CD4-positive, alpha-beta T cell treated with Interleukin-10 for 1 hour (primary cell): ENCODE results near the gene HSPA1A.
"Not testable (repeated sequence)": the region's sequence is repeated elsewhere in the genome, so short reads cannot be mapped to it uniquely, and the experiment has no call there.

Experiments used
- DNase-seq: peaks from one replicate; pipeline ENCODE4 v3.0.0-alpha.2; 2020

HSPA1A gene

DNA sequence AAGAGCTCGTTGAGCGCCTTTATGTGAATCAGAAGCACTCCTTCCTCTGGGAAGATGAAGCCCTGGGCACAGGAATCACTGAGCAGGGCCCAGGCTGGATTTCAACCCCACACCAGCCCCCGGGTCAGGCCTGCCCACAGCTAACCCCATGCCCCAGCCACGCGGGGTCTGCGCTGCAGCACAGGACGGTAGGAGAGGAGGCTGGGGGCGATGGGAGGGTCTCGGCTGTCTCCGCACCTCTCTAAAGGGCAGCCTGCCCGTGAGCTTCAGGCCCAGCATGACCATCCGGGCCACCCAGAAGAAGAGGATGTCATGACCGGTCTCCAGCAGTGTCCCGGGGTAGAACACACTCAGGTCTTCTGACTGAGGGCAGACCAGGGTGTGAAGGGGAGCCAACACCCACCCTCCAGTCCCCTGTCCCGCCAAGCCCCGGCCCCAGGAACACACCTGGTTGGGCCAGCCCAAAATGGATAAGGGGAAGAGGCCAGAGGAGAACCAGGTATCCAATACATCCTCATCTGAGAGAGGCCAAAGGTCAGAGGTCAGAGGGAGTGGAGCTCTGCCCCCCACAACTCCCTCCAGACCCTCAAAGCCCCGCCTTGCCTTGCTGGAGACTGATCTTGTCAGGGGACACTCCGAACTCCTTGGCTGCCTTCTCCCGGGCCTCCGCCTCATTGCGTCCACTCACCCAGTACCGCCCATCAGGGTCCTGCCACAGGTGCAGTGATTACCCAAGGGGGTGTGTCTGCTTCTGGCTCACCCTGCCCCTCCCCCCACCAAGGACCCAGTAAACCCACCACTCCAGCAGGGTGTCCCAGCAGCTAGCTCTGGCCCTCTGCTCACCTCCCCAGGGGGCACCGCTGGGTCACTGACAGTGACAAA, 33.9 kb upstream of the HSPA1A start:
- no peak for DNase-seq

DNA sequence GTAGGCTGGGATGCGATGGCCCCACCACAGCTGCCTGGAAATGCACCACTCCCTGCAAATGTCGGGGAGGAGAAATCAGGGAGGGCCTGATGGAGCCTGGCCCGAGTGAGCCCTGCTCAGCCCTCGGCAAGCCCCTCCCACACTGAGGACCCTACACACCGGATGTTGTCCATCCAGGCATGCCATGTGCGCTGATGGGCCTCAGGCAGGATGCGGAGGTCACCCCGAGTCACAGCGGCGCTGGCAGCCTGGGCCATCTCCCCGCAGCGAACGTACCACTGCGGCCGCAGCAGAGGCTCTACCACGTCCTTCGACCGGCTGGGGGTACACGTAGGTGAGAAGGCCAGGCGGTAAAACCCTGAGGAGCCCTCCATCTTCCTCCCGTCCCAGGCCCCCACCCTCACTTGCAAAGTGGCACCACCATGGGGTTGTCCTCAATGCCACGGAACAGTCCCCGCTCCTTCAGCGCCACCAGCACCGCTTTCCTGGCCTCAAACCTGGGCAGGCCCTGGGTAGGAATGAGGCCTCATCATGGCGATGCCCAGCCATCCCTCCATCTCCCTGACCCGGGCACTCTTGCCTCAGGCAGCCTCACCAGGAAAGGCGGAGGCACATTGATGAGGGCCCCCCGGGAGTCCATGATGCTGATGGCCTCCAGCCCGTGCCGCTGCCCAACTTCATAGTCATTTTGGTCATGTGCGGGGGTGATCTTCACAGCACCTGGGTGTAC, 33.1 kb upstream of the HSPA1A start:
- no peak for DNase-seq

DNA sequence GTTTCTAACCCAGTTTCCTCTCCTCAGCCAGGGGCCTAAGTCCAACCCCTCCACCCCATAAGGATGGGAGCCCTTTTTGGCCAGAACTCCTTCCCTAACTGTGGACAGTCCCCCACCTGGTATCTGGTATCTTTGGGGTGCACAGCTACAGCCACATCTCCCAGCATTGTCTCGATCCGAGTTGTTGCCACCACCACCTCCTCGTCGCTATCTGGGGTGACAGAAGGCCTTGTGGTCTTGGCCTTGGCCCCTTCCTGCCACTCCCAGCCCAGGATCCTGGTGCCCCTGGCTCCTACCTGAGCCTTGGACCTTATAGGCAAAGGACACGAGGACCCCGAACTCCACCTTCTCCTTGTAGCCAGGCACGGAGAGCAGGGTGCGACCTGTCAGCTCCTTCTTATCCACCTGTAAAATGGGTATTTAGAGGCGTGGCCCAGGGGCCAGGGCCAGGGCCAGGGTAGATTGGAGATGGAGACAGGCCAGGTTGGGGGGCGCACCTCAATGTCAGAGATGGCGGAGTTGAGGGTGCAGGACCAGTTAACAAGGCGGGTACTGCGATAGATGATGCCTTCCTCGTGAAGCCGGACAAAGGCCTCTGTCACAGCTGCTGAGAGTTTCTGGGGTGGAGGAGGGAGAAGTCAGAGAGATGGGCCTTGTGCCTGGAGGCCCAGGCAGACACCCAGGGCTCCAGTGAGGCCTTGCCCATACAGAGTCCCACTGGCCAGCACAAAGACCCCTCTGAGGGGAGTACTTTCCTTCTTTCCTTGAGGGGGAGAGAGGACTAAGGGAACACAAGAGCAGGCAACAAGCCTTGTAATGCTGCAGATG, 31.0 kb upstream of the HSPA1A start:
- no peak for DNase-seq

DNA sequence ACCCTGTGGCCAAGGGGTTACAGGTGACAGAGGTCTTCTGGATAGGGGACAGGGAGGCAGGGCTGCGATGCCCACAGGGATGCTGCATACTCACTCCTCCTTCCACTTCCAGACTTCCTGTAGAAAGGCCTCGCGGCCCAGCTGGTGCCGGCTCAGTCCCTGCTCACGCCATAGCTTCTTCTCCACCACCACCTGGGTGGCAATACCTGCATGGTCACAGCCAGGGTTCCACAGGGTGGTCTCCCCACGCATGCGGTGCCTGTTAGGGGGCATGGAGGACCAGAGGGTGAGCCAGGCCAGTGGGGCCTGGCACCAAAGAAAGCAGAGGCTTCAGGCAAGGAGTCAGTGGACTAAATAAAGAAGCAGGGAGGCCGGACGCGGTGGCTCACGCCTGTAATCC, 29.9 kb upstream of the HSPA1A start:
- DNase-seq = no peak

DNA sequence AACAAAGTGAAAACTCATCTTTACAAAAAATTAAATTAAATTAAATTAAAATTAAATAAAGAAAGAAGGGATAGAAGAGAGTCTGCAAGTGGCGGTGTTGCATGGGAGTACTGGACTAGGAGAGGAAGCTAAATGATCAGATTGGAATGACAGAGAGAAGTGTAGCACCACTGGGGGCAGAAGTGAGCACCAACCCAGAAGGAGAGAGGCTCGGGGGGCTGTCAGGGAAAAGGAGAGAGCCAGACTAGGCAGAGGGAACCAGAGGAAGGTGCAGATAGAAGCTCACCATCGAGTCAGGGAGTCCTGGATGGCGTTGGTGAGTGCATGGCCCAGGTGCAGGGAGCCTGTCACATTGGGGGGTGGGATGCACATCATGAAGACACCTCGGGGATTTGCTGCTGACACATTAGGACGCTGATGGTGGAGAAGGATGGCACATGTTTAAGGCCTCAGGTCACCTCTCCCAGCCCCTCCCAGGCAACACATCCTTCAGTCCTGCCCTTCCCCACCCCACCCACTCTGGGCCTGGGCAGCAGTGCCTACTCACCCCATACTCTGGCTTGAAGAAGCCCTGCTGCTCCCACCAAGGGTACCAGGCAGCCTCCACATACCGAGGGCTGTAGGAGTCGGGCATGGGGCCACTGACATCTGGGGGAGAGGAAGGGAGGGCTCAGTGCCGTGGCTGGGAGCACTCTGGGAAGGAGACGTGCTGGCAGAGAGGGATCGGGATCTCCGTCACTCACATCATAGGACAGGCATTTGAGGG, 23.8 kb upstream of the HSPA1A start:
- DNase-seq = peak; percentile 50

DNA sequence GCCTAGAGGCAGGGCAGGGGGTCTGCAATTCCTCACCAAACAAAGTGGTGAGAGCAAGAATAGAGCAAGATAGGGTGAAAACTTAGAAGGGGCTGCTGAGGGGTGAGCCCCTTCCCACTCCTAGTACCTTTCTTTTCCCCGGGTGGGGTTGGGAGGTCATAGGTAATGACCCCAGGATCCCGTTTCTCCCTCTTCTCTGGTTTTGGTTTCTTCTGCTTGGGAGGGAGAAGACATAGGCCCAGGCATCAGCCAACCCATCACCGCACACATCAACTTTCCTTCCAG, 23.3 kb upstream of the HSPA1A start:
- no peak for DNase-seq

DNA sequence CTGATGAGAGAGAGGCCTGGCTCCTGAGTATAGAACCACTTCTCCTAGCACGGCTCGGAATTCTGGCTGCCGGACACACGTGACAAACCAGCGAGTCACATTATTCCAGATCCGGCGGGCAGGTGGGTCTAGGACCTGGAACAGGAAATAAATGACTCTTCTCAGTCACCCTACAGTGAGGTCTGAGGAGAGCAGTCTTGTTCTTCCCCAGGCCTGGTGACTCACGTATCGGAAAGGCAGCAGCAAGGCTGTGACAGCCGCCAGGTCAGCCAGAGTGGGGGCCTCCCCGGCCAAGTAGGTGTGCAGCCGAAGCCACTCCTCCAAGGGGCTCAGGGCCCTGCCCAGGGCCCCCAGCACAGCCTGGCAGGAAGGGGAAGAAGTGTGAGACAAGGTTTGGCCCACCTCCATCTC, 22.6 kb upstream of the HSPA1A start:
- no peak for DNase-seq

DNA sequence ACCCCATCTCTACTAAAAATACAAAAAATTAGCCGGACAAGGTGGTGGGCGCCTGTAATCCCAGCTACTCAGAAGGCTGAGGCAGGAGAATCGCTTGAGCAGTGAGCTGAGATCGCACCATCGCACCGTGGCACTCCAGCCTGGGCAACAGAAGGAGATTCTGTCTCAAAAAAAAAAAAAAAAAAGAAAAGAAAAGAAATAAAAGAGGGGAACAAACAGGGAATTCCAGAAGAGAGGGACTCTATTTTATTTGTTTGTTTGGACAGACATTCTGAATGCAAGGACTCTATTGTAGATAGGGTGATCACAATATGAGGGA, 21.5 kb upstream of the HSPA1A start:
- DNase-seq = not testable (repeated sequence)

DNA sequence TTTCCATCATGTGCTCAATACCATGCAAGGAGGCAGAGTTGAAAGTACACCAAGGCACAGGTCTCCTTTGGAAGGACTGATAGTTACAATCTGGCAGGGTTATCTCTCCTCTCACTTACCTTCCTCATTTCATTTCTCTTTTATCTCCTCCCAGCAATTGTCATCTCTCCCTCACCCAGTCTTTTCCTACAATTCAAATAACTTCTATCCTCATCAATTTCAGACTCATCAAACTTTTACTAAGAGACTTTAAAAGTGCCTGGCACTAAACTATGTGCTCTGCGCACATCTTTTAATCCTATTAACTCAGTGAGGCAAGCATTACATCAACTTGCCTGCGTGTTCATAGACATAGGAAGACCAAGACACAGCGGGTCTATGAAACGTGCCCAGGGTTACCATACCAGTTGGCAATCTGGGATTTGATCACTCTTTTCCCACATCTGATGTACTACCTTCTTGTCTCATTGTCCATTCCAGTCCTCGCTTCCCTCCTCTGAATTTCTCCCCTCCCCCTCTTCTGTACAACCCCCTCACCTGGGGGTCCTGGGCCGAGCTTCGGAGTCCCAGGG, 21.0 kb upstream of the HSPA1A start:
- no peak for DNase-seq

DNA sequence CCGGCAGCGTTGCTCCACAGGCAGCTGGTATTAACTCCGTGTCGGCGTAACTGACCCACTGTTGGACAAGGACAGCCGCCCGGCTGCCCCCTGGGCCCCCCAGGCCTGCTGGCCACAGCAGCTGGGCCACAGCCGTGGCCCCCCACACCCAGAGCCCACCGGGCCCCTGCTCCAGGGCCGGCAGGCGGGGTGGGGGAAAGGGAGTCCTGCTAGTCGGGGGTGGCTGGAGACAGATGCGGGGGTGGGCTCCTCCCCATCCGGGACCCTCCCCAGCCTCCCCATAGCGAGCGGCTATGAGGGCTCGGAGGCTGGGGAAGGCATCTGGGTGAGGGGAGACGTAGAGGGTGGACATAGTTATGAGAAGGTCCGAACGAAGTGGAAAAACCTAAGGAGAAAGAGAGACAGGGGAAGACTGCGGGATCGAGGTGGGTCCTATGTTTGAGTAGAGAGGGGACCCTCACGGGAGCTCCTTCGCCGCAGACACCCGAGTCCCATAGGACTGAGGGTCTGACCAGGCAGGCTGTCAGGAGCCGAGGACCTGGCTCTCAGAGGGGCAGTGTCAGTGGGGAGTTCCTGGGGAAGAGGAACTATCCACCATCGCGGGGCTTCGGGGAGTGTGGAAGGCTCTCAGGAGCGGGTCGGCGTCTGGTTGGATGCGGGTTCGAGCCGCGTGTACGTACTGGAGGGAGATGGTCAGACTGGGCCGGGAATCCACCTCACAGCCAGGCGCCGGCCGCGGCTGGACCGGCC, 20.3 kb upstream of the HSPA1A start:
- DNase-seq = no peak

DNA sequence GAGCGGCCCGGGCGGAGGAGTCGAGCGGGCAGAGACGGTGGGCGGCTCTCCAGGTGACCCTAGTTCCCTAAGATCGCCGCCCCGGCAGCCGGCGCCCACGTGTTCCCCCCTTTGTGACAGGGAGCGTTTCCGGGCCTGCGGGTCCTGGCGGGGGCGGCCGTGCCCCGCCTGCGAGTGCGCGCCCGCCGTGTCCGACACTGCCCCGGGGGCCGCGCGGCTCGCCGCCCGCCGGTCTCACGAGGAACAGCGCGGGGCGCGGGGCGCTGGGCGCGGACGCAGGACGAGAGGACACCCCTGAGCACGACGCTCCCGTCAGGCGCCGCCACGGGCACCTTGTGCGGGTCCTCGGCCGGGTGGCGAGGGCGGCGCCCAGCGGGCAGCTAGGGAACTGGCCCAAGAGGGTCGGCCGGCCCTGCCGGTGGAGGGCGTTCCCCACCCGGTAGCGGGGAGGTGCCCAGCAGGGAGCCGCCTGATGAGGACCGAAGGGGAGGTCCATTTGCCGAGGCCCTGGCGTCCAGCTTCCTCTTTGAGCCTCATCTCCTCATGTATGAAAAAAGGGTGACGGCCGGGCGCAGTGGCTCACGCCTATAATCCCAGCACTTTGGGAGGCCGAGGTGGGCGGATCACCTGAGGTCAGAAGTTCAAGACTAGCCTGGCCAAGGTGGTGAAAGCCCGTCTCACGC, 19.6 kb upstream of the HSPA1A start, which contains the start of gene VARS1:
TSS of gene VARS1 (minus strand) at position 137 of the 683 bp plus-strand sequence. CDS start 535 bp downstream, outside the sequence.
- peak; percentile 89 for DNase-seq

DNA sequence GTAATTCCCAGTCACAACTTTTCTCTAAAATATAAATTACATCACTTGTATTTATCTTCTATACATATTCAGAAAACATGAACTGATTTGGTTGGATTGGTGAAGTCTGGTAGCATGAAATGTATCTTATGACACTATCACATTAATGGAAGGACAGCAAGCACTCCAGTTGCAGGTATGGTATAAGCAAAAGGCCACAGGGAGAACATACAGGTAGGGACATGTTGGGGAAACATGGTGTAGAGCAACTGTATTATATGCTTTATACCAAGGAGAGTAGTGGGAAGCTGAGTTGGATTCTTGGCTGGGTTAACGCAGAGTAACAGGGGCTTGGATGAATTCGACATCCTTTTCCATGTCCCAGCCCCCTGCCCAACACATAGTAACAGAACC, 18.4 kb upstream of the HSPA1A start:
- no peak for DNase-seq

DNA sequence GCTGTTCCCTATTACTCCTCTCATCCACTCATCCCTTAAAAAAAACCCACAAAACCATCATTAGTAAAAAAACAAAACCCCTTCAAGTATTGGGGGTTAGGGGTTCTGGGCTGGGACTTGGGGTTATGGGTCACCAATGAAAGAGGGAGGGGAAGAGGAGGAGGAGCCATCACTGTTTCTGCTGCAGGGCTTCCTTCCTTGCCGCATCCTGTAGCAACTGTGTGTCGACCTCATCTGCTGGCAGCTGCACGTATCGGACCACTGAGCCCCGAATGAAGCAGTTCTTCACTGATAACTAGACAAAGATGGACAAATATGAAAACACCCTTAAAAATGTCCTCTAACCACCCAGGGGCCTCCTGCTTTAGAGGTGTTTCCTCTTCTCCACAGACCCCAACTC, 17.8 kb upstream of the HSPA1A start:
- peak; percentile 63 for DNase-seq

DNA sequence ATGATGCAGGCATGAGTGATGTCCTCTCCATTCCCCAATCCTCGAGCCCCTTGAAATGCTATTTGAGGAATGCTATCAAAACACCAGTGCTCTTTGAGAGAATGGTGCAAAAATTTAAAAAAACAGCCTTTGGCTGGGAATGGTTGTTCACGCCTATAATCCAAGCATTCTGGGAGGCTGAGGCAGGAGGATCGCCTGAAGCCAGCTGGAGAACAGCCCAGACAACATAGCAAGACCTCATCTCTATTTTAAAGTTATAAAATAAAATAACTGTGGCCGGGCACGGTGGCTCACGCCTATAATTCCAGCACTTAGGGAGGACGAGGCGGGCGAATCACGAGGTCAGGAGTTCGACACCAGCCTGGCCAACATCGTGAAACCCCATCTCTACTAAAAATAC, 15.6 kb upstream of the HSPA1A start:
- DNase-seq = no peak

DNA sequence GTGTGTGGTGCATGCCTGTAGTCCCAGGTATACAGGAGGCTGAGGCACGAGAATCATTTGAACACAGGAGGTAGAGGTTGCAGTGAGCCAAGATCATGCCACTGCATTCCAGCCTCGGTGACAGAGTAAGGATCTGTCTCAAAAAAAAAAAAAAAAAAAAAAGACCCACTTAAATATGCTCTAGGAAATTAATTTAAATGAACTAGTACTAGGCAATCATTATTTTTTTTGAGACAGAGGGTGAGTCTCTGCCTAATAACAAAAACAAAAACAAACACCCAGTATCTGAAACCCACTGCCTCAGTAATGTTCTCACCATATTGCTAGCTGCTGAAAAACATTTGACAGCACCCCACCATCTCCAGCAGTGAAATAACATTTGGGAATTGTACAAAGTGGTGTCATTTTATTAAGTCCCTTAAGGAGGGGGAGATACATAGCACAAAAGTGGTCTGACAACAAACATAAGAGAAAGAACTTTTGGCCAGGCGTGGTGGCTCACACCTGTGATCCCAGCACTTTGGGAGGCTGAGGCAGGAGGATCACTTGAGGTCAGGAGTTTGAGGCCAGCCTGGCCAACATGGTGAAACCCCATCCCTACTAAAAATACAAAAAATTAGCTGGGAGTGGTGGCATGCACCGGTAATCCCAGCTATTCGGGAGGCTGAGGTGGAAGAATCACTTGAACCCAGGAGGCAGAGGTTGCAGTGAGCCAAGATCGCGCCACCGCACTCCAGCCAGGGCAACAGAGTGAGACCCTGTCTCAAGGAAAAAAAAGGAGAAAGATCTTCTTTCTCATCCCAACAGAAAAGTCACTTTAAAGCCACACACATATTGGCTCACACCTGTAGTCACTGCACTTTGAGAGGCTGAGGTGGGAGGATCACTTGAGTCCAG, 14.1 kb upstream of the HSPA1A start:
- not testable (repeated sequence) for DNase-seq

DNA sequence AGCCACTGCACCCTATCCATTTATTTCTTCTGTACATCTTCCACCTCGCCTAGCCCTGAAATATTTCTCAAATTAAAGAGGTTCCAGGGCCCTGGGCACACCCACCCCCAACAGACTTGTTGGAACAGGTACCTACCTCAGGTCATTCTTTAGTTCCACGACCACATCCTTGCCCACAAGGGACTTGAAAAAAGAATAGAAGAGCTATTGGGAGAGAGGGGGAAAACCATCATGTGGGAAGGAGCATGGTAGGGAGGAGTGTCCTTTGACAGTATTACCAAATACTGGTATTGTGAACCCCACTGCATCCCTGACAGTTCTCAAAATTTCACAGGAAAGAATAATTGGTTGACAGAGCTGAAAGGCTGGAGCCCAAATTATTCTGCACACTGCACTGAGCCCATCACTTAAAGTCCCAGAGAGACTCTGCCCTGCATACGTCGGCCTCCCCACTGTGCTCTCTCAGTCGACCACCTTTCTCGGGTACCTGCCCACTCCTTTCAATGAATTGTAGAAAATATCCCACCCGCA, 9.3 kb upstream of the HSPA1A start:
- no peak for DNase-seq

DNA sequence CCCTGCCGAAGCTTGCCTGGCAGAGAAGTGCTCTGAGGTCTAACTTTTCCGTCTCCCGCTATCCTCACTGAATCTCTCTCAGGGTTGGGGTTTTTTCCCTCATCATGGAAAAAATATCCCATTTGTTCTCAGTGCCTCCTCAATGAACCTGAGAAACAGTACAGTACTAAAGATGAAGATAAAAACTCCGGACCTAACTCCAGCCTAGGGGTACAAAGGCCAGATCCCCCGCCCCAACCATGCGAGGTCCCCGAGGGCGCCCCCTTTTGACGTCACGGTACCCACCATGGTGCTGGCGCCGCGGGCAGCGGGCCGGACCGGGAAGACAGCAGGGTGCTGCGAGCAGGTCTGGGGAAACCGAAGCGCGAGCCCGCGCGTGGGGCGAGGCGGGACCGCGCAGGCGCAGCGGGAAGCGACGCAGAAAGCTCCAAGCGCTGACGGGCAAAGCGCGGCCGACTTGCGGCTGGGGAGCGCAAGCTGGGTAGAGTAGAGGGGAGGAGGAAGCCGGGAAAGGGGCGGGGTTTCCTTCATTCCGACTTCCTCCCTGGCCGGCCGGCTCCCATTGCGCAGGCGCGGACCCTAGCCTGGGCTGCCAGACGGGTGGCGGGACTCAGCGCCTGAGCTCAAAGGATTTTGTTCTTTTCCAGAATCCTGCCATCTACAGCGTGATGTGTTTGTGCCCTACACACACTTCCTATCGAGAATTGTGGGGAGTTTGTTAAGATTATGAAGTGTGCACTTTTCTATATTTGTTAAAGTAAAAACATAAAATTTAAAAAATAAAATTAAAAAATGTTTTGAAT, 8.7 kb upstream of the HSPA1A start, which contains the start of gene LSM2:
TSS of gene LSM2 (minus strand) at position 497 of the 803 bp plus-strand sequence. CDS start at position 288, 209 bp downstream.
- peak; percentile 97 for DNase-seq

DNA sequence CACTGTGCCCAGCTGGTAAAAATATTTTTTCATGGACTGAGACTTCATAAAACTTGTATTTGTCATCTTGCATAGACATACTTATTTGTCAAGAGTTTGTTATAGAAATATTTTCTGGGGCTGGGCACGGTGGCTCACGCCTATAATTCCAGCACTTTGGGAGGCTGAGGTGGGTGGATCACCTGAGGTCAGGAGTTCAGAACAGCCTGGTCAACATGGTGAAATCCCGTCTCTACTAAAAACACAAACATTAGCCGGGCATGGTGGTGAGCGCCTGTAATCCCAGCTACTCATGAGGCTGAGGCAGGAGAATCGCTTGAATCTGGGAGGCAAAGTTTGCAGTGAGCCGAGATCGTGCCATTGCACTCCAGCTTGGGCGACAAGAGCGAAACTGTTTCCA, 6.7 kb upstream of the HSPA1A start:
- not testable (repeated sequence) for DNase-seq

DNA sequence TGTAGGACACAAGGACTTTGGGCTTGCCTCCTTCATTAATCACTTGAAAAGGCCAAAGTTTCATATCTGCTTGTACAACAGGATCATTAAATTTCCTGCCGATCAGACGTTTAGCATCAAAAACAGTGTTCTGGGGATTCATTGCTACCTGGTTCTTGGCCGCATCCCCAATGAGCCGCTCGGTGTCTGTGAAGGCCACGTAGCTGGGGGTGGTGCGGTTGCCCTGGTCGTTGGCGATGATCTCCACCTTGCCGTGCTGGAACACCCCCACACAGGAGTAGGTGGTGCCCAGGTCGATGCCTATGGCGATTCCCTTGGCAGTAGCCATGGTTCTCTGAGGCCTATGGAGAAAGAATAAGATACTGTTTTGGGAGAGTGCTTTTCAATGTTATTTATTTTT, 3.7 kb upstream of the HSPA1A start:
- DNase-seq = no peak
